Stimulated activated CD8-positive, alpha-beta memory T cell treated with anti-CD3 and anti-CD28 coated beads, Interleukin-2, amount 100 ng/mL, for 48 hours (primary cell): Measurements from ENCODE around the gene ACTG1.

Experiments used
- DNase-seq, 2 donors: peaks; one replicate each; pipeline ENCODE4 v3.0.0-alpha.2; 2020; ENCODE audit warnings: low read depth in 2 of 2

The ACTG1 gene

GRCh38 chr17:81545160-81545949 is 32.8 kb upstream of the ACTG1 start:
- no peak for DNase-seq

GRCh38 chr17:81544281-81544974 is 31.8 kb upstream of the ACTG1 start:
- no peak for DNase-seq

GRCh38 chr17:81543756-81544155 is 31.2 kb upstream of the ACTG1 start:
- DNase-seq = no peak

- DNase-seq = no peak
Measured at GRCh38 chr17:81543339-81543675, 30.7 kb upstream of the ACTG1 start.

GRCh38 chr17:81542431-81543338 is 30.1 kb upstream of the ACTG1 start:
- no peak for DNase-seq

- no peak for DNase-seq
Measured at GRCh38 chr17:81541123-81541522, 28.5 kb upstream of the ACTG1 start.

- no peak for DNase-seq
Measured at GRCh38 chr17:81540676-81541027, 28.1 kb upstream of the ACTG1 start.

- DNase-seq = no peak
Measured at GRCh38 chr17:81539961-81540675, 27.5 kb upstream of the ACTG1 start.

- no peak for DNase-seq
Measured at GRCh38 chr17:81539571-81539900, 26.9 kb upstream of the ACTG1 start.

GRCh38 chr17:81538651-81539570 is 26.3 kb upstream of the ACTG1 start:
- no peak for DNase-seq

GRCh38 chr17:81537856-81538555 is 25.4 kb upstream of the ACTG1 start:
- no peak for DNase-seq

- no peak for DNase-seq
Measured at GRCh38 chr17:81537343-81537855, 24.8 kb upstream of the ACTG1 start.

GRCh38 chr17:81536299-81537290 is 24.0 kb upstream of the ACTG1 start:
- no peak for DNase-seq

GRCh38 chr17:81535480-81536298 is 23.1 kb upstream of the ACTG1 start:
- DNase-seq = no peak

- DNase-seq = no peak
Measured at GRCh38 chr17:81535007-81535328, 22.4 kb upstream of the ACTG1 start.

GRCh38 chr17:81534157-81535006 is 21.8 kb upstream of the ACTG1 start:
- DNase-seq = no peak
